Sciatic nerve (tissue), 2 donors: ENCODE results near the gene PCDHB2. TPM values are rescaled to one million over a fixed set of nuclear protein-coding genes. Genes with fewer than 3 reads are reported as not detected.
"Not testable (repeated sequence)": the region's sequence is repeated elsewhere in the genome, so short reads cannot be mapped to it uniquely, and the experiment has no call there.

Source experiments
- ATAC-seq: fragments of 200-7000 bp; cut with Tn5 transposase; one replicate; pipeline ENCODE4 v1.9.1; 2020; ENCODE audit warnings: mild to moderate bottlenecking, moderate library complexity
- DNase-seq: peaks from one replicate; pipeline ENCODE4 v3.0.0-alpha.2; 2020; ENCODE audit warnings: low spot score
- intact Hi-C: fragments of 100-400 bp; cut with DNase I; formaldehyde crosslinking; loops from one replicate; pipeline ENCODE4 v1.14.2; 2022
- total RNA-seq: library from RNA; stranded (reverse); fragmentation: NEBNext Ultra II Directional; extraction: Animal tissue kit (Norgen Biotek cat#: 25700); gene quantifications from one replicate; pipeline ENCODE4 v1.2.1, GENCODE V29; 2021
- donor health status: DM: no; HTN: no; CAD: no.
- donor health status: DM: no; HTN: no; CAD: no.

The PCDHB2 gene
- total RNA-seq, 1 donor from 2014 or later = 3.8 TPM

DNA sequence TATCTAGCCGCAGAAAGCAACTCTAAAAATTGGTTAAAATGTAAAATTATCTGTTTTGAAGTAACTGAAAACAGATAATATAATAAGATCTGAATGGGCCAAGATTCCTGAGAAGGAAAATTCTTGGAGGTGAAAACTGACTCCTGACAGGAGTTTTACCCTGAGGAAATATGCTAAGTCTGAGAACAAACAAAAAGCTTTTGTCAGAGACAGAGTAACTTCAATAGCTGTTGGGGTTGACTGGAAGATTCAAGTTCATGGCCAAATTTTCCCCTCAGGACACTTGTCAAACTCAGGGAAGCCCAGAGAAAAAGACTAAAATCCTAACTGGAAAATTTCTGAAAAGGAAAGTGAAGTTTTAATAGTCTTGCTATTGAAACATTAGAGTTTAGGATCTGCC is 32.9 kb downstream of the PCDHB2 start:
- ATAC-seq (no peak), DNase-seq (no peak)
- intact Hi-C loops = no loop called here

DNA sequence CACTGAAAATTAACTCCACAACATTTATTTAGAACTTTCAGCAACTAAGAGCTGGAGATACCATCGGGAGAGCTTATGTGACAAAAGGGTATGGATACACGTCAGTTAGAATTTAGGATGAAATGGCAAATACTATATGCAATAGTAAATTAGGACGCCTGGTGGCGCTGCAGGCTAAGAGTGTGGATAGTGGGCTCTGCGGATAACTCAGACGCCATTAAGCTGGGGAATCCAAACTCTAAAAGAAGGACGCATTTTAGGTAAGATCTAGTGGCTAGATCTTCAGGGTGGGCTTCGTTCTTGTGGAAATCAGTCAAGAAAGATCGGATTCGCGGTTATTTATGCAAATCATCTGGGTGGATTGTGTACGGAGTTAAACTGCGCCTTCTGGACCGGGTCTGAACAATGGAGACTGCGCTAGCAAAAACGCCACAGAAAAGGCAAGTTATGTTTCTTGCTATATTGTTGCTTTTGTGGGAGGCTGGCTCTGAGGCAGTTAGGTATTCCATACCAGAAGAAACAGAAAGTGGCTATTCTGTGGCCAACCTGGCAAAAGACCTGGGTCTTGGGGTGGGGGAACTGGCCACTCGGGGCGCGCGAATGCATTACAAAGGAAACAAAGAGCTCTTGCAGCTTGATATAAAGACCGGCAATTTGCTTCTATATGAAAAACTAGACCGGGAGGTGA is 40.8 kb downstream of the PCDHB2 start, which contains the start of gene PCDHB5:
Gene PCDHB5, plus strand, starts transcription at position 177 of the 688 bp plus-strand sequence. Its CDS starts 229 bp downstream, at position 406.
- DNase-seq (no peak), ATAC-seq (peak; percentile 38)
- intact Hi-C loops = no loop called here

GRCh38 chr5:141135718-141136266 is 41.4 kb downstream of the PCDHB2 start:
- intact Hi-C loops = no loop called here
- ATAC-seq = no peak
- DNase-seq = no peak

DNA sequence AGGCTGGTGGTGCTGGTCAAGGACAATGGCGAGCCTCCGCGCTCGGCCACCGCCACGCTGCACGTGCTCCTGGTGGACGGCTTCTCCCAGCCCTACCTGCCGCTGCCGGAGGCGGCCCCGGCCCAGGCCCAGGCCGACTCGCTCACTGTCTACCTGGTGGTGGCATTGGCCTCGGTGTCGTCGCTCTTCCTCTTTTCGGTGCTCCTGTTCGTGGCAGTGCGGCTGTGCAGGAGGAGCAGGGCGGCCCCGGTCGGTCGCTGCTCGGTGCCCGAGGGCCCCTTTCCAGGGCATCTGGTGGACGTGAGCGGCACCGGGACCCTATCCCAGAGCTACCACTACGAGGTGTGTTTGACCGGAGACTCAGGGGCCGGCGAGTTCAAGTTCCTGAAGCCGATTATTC is 42.9 kb downstream of the PCDHB2 start:
- DNase-seq, intact Hi-C loops, ATAC-seq: not testable (repeated sequence)

Other genes with a start within 250 kb of the PCDHB2 start
- 0.45 TPM for gene PCDHA9, start 246.2 kb upstream of the PCDHB2 start, total RNA-seq
- 2.9 TPM for gene PCDHA10, start 238.7 kb upstream of the PCDHB2 start, total RNA-seq
- 1.4 TPM for gene PCDHA11, start 225.7 kb upstream of the PCDHB2 start, total RNA-seq
- gene PCDHA12, start 219.3 kb upstream of the PCDHB2 start, total RNA-seq = 5.8 TPM
- gene PCDHA13, start 212.5 kb upstream of the PCDHB2 start, total RNA-seq = 0.85 TPM
- 0.71 TPM for gene PCDHAC1, start 168.3 kb upstream of the PCDHB2 start, total RNA-seq
- gene PCDHAC2, start 128.1 kb upstream of the PCDHB2 start, total RNA-seq = 2.4 TPM
- 0.09 TPM for gene PCDHB1, start 43.2 kb upstream of the PCDHB2 start, total RNA-seq
- gene PCDHB3, start 5.9 kb downstream of the PCDHB2 start, total RNA-seq = 4.5 TPM
- gene PCDHB4, start 27.2 kb downstream of the PCDHB2 start, total RNA-seq = 12.2 TPM
- gene PCDHB5, start 40.6 kb downstream of the PCDHB2 start, total RNA-seq = 4.4 TPM
- 2.4 TPM for gene PCDHB6, start 55.4 kb downstream of the PCDHB2 start, total RNA-seq
- 5.0 TPM for gene PCDHB7, start 78.0 kb downstream of the PCDHB2 start, total RNA-seq
- gene PCDHB8, start 83.2 kb downstream of the PCDHB2 start, total RNA-seq = 4.5 TPM
- gene PCDHB16, start 87.8 kb downstream of the PCDHB2 start, total RNA-seq = 9.5 TPM
- 3.7 TPM for gene PCDHB9, start 92.5 kb downstream of the PCDHB2 start, total RNA-seq
- 5.3 TPM for gene PCDHB10, start 97.7 kb downstream of the PCDHB2 start, total RNA-seq
- gene PCDHB11, start 105.0 kb downstream of the PCDHB2 start, total RNA-seq = 9.9 TPM
- 6.6 TPM for gene PCDHB12, start 114.1 kb downstream of the PCDHB2 start, total RNA-seq
- gene PCDHB13, start 119.3 kb downstream of the PCDHB2 start, total RNA-seq = 4.9 TPM
- 5.3 TPM for gene PCDHB14, start 128.7 kb downstream of the PCDHB2 start, total RNA-seq
- gene PCDHB15, start 150.8 kb downstream of the PCDHB2 start, total RNA-seq = 7.3 TPM
- gene SLC25A2, start 209.4 kb downstream of the PCDHB2 start, total RNA-seq = 1.4 TPM
- gene TAF7, start 226.2 kb downstream of the PCDHB2 start, total RNA-seq = 84.3 TPM
- gene PCDHGA1, start 235.9 kb downstream of the PCDHB2 start, total RNA-seq = 1.4 TPM
- gene PCDHGA2, start 244.1 kb downstream of the PCDHB2 start, total RNA-seq = 13.5 TPM
- gene PCDHGA3, start 249.2 kb downstream of the PCDHB2 start, total RNA-seq = 6.7 TPM